Caki2 (cell line): Measurements from ENCODE around the gene CCDC88B. TPM values are rescaled to one million over a fixed set of nuclear protein-coding genes. Genes with fewer than 3 reads are reported as not detected.
"Not testable (repeated sequence)": the region's sequence is repeated elsewhere in the genome, so short reads cannot be mapped to it uniquely, and the experiment has no call there.

Experiments
- DNase-seq: peaks from one replicate; pipeline ENCODE4 v3.0.0-alpha.2; 2015; ENCODE audit warnings: low read depth
- in situ Hi-C: cut with HindIII; loops from 2 replicates; pipeline ENCODE4 v1.10.0; 2016; ENCODE audit warnings: low sequenced_read_pairs, low pct_unique_long_range_greater_than_20kb, mixed read lengths
- total RNA-seq: library from RNA; depleted of rRNA; stranded (reverse); fragments of >200 nt; shearing (Covaris generic); gene quantifications from 2 replicates; pipeline ENCODE4 v1.2.3, GENCODE V29; 2014; ENCODE audit warnings: low replicate concordance

Gene CCDC88B
- total RNA-seq, 1 experiment from 2014 or later: 4.9 TPM

DNA sequence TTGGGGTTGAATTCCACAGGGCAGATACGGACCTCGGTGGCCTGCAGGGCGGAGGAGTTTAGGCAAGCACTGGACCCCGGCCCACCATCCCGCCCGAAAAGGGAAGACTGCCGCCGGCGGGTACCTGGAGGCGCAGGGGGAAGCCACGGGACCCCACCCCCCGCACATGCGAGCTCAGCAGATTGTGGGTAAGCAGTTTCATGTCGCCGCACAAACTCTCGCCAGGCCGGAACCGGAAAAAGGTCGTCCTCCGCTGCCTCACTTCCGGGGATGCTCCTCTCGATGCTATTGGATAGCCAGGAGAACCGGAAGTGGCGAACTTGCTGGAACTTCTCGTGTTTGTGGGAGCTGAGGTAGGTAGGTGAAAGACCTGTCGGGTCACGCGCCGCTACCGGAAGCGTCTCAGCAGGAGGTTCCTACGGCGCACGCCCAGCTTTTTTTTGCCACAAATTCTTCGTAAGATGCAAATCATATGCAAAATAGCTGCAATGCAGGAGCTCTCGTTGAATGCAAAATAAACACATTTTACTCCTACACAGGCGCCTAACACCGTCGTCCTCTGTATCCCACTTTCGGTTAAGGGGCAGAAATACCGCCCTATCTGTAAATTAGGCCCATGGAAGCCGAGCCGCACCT is 22.6 kb upstream of the CCDC88B start, which contains the start of gene TRMT112:
TSS of gene TRMT112 (minus strand) at position 235 of the 636 bp plus-strand sequence. CDS start at position 202, 33 bp downstream.
- peak; percentile 96 for DNase-seq
- in situ Hi-C loops: no loop called here

DNA sequence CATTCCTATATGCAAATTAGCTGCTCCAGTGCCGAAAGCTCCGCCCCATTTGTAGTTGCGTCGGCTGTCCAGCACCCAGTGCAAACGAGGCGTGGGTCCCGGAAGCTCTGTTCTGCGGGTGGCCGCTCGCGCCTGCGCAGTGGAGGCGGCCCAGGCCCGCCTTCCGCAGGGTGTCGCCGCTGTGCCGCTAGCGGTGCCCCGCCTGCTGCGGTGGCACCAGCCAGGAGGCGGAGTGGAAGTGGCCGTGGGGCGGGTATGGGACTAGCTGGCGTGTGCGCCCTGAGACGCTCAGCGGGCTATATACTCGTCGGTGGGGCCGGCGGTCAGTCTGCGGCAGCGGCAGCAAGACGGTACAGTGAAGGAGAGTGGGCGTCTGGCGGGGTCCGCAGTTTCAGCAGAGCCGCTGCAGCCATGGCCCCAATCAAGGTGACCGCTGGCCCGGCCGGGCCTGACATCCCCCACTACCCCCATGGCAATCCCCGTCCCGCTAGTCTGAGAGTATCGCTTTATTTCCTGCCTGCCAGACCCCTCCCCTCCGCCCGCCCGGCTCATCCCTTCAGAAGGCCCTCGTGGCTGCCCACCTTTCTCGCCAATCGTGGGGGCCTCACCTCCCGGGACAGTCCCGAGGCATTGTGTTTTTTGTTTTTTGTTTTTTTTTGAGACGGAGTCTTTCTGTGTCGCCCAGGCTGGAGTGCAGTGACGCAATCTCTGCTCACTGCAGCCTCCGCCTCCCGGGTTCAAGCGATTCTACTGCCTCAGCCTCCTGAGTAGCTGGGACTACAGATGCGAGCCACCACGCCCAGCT is 21.8 kb upstream of the CCDC88B start, which contains the start of gene PRDX5:
TSS of gene PRDX5 (plus strand) at position 161 of the 805 bp plus-strand sequence. CDS start at position 256, 95 bp downstream.
- DNase-seq: peak; percentile 94
- in situ Hi-C loops: no loop called here

DNA sequence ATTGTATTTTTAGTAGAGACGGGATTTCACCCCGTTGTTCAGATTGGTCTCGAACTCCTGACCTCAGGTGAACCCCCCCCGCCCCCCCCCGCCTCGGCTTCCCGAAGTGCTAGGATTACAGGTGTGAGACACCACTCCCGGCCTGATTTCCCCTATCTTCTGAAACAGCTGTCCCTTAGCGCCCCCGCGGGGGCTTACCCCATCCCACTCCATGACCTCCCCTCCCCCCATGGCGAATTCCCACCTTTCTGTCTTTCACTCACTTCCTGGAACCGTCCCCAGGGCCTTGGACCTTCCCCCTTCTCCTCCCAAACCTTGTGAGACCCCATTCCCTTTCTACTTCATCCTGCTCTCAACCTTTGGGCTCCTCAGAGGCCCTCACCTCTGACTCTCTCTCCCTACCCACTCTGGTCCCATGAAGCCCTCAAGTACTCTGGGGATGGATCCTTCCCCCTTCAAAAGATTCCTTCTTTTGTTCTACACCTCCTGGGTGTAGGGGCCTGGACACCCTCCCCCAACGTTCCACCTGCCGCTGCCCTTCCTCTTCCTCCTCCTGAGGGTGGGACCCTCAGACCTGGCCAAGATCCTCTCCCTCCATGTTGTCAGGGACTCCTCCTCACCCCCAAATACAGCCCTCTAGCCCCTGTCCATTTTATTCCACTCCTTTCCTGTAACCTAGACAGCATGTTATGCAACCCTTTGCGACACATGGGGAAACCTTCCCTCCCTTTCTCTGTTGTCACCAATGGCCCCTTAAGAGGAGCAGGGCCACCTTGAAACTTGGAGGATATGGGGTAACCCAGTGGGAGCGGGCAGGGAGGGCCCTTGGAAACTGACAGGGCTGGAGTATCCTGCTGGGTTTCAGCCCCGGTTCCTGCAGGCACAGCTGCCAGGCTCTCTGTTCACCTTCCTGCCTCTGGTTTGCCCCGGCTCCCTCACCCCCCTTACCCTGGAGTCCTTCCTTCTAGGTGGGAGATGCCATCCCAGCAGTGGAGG is 20.9 kb upstream of the CCDC88B start:
- DNase-seq: no peak
- in situ Hi-C loops: no loop called here

DNA sequence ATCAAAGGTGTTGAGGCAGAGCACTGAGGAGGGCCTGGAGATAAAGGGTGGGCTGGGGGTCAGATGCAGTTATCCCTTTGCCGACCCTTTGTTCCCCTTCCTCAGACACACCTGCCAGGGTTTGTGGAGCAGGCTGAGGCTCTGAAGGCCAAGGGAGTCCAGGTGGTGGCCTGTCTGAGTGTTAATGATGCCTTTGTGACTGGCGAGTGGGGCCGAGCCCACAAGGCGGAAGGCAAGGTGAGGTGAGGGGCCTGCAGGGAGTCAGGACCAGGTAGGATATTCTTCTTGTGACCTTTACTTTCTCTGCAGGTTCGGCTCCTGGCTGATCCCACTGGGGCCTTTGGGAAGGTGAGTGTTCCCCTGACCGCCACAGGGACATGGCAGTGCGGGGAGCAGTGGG is 19.4 kb upstream of the CCDC88B start:
- in situ Hi-C loops: no loop called here
- no peak for DNase-seq

DNA sequence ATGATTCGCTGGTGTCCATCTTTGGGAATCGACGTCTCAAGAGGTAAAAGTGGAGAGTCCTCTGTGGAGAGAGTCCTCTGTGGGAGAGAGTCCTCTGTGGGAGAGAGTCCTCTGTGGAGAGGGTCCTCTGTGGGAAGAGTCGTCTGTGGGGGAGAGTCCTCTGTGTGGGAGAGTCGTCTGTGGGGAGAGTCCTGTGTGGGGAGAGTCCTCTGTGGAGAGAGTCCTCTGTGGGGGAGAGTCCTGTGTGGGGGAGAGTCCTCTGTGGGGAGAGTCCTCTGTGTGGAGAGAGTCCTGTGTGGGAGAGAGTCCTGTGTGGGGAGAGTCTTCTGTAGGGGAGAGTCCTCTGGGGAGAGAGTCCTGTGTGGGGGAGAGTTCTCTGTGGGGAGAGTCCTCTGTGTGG is 19.0 kb upstream of the CCDC88B start:
- no peak for DNase-seq
- in situ Hi-C loops: no loop called here

DNA sequence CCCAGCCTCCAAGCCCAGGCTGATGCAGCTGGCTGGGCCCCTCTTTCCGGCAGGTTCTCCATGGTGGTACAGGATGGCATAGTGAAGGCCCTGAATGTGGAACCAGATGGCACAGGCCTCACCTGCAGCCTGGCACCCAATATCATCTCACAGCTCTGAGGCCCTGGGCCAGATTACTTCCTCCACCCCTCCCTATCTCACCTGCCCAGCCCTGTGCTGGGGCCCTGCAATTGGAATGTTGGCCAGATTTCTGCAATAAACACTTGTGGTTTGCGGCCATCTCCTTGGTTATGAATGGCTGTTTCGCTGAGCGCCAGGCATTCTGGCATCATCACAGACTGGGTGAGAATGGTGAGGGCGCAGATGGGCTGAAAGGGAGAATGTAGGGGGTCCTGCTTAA is 18.5 kb upstream of the CCDC88B start:
- no peak for DNase-seq
- in situ Hi-C loops: no loop called here

DNA sequence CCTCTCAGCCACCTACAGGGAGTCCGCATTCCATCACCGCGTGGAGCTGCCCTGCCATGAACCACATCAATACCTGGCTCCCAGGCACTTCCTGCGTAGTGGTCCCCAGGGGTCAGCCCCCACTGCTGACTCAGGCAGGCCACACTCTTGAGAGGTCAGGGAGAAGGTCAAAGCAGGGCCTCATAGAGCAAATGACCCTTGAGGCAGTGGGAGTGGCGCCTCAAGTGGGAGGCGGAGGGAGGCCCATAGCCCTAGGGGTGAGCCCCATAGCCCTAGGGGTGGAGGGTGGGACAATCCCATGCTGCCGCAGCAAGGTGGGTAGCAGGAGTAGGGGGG is 17.1 kb upstream of the CCDC88B start:
- in situ Hi-C loops: no loop called here
- no peak for DNase-seq

DNA sequence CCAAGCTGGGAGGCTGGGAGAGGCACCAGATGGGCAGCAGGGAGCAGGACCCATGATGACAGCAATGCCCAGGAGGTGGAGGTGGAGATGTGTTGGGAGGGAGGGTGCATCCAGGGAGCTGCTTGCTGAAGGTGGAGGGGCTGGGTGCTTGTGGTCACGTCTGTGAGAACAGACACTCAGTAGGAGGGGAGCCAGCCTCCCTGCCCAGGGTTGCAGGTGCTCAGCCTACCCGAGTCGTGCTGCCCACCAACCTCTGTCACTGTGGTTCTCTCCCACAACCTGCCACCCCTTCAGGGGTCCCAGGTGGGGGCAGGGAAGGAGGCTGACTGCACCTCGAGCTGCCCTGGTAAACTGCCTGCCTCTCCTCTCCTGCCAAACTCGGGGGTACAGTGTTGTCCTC is 16.6 kb upstream of the CCDC88B start:
- in situ Hi-C loops: no loop called here

DNA sequence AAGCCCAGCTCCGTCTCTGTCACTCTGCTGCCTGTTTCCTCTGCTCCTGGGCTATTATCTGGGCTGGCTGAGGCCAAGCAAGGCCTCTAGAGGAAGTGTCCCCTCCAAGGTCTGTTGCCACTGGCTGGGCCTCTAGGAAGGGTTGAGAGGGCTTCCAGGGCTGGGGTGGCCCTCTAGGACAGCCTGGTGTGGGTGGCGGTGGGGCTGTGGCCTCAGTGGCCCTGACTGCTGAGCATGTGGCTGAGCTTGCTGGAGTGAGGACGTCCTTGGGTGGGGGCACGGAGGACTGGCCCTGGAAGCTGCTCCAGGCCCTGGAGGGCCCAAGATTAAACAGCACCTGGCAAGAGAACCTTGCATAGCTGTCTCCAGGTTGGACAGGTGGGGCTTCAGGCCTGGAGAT is 16.0 kb upstream of the CCDC88B start:
- DNase-seq, in situ Hi-C loops: not testable (repeated sequence)

More for the DNA sequence above, 16.6 kb upstream of the CCDC88B start:
- DNase-seq: no peak

DNA sequence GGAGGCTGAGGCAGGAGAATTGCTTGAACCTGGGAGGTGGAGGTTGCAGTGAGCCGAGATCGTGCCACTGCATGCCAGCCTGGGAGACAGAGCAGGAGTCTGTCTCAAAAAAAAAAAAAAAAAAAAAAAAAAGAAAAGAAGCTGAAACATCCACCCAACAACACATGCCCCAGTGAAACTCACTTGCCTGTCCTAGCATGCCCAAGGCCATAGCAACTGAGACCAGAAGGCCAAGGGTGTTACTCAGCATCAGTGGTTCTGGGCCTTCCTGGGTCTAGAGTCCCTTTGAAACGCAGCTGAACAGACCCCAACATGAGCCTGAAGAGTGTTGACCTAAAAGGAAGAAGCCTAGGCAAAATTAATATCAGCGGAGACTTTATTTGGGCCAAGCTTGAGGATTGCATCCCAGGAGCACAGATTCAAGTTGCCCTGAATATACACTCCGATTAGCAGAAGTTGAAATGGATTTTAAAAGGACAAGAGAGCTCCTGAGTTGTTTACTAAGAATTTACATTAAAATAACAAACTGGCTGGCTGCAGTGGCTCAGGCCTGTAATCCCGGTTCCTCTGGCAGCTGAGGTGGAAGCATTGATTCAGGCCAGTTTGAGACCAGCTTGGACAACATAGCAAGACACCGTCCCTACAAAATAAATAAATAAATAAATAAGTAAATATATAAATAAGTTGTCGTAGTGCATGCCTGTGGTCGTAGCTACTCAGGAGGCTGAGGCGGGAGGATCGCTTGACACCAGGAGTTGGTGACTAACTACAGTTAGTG is 15.1 kb upstream of the CCDC88B start:
- in situ Hi-C loops: no loop called here
- no peak for DNase-seq

DNA sequence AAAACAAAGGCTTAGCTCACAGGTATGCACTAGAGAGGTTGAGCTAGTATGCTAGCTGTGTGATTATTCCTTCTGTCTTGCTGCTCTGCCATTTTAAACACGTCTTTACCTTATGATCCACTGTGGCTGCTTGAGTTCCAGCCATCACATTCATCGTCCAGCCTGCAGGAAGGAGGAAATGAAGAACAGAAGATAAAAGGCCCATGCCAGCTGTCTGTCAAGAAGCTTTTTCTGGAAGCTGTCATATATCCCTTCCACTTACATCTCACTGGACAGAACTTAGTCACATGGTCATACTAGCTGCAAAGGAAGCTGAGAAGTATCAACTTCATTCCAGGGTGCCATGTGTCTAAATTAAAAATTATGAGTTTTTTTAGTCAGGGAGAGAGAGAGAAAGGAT is 12.6 kb upstream of the CCDC88B start:
- in situ Hi-C loops: no loop called here
- no peak for DNase-seq

DNA sequence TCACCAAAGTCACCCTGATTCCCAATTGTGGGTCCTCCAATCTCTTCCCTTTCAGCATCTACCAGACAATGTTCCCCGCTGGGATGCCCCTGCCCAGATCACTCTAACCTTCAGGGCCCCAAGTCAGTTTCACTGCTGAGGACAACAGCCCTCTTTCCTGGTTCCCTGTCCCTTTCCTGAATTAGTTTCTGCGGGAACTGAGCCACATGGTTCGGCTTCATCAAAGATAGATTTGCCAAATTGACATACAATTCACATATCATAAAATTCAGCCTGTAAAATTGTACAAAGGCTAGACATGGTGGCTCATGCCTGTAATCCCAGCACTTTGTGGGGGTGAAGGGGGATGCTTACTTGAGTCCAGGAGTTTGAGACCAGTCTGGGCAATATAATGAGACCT is 12.0 kb upstream of the CCDC88B start:
- in situ Hi-C loops: no loop called here
- no peak for DNase-seq

DNA sequence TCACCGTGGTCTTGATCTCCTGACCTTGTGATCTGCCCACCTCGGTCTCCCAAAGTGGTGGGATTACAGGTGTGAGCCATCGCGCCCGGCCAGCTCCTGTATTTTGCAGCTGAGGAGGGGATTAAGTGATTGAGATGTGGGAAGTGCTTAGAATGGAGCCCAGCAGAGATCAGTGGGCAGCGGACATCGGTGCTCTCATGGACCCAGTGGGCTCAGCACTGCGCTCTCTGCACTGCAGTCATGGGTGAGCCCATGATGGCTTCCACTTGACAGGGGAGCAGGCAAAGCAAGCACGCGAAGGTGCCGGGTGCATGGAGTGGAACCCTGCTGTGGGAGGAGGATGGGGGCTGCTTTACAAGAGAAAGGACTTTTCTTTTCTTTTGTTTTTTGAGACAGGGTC is 9.1 kb upstream of the CCDC88B start:
- in situ Hi-C loops: no loop called here

DNA sequence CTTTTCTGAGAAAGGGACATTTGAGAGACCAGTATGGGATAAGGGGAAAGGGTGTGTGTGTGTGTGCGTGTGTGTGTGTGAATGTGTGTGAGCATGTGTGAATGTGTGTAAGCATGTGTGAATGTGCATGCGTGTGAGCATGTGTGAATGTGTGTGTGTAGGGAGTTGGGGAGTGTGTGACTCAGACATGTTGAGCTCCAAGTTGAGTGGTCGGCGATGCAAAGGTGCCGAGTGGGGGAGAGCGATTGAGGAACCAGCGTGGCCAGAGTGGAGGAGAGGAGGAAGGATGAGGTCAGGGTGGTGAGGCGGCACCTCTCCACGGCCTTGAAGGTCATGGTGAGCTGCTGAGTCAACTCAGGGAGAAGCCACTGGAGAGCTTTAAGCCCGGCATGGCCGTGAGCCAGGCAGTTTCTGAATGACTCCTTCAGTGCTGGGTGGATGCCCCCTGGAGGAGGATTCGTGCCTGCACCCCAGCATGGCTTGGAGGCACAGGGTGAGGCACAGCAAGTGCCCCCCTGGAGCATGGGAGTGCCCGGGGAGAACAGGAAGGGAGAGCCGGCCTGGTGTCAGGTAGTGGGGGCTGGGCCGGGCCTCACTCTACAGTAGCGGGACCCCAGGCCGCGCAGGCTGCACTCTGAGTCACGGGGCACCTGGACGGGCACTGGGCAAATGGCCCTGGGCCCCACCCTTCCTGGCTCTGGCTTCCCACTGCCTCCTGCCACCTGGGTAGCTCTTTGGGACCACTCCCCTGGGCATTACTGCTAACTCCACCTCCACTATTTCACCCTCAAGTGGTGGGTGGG is 8.2 kb upstream of the CCDC88B start:
- DNase-seq: peak; percentile 73
- in situ Hi-C loops: no loop called here

More for the DNA sequence above, 9.1 kb upstream of the CCDC88B start:
- DNase-seq: no peak

DNA sequence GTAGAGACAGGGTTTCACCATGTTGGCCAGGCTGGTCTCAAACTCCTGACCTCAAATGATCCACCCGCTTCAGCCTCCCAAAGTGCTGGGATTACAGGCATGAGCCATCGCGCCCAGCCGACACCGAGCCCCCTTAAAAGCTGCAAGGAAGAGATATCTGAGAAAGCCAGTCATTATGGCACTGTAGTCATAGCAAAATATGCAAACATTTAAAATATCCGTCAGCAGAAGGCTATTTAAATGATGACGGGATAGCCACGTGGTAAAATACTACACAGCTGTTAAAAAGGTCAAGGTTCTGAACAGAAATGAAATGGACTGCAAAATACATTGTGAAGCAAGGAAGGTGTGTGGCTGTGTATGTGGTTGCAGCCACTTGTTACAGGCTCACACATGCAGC is 6.4 kb upstream of the CCDC88B start:
- in situ Hi-C loops: no loop called here
- DNase-seq: no peak

DNA sequence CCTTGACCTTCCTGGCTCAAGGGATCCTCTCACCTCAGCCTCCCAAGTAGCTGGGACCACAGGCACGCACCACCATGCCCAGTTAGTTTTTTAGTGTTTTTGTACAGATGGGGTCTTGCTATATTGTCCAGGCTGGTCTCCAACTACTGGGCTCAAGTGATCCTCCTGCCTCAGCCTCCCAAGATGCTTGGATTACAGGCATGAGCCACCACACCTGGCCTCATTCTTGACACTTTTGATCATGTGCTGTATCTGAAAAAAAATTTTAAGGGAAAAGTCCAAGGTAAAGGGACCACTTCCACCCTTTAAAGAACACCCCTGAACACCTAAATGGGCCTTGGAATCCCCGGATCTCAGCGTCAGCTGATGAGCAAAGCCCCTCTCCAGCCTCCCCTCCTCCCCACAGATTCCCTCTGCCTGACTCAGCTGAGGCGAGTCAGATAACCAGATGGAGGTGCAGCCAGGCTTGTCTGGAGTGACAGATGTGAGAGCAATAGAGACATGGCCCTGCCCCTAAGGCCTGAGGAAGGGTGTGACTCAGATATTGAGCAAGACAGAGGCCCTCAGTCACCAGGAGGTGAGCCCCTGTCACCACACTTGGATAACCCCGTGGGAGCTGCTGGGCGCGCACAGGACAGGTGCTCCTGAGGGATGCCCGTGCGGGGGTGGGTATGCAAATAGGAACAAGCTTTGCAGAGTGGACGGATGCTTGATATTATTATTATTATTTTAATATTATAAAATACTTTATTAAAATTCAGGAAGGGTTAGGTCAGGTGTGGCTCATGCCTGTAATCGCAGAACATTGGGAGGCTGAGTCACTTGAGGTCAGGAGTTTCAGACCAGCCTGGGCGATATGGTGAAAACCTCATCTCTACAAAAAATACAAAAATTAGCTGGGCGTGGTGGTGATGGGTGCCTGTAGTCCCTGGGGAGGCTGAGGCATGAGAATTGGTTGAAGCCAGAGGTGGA is 5.0 kb upstream of the CCDC88B start:
- peak; percentile 93 for DNase-seq
- in situ Hi-C loops: no loop called here
